Fibroblast of peridontal ligament (primary cell): Measurements from ENCODE around the gene ZACN.

ENCODE experiments used
- DNase-seq: peaks from one replicate; pipeline ENCODE4 v3.0.0-alpha.2; 2010; ENCODE audit errors: extremely low read depth

The ZACN gene

DNA sequence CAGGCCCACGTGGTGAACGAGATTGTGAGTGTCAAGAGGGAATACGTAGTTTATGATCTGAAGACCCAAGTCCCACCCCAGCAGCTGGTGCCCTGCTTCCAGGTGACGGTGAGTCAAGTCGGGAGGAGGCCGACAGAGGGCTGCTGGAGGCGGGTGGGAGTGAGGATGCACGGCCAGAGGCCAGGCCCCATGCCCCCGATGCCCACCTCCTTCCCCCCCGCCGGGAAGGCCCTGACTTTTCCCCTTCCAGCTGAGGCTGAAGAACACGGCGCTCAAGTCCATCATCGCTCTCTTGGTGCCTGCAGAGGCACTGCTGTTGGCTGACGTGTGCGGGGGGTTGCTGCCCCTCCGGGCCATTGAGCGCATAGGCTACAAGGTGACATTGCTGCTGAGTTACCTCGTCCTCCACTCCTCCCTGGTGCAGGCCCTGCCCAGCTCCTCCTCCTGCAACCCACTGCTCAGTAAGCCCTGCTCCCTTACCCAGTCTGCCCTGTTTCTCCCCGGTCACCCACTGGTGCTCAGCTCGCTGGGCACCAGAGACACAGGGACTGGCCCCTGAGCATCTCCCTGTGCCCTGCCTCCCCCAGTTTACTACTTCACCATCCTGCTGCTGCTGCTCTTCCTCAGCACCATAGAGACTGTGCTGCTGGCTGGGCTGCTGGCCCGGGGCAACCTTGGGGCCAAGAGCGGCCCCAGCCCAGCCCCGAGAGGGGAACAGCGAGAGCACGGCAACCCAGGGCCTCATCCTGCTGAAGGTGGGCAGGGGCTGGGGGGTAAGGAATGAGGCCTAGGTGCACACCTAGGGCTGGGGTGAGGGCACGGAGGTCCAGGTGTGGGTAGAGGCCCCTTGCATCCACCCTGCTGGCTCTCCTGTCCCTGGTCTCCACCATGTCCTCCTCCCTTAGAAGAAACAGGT is 2.6 kb downstream of the ZACN start:
- DNase-seq = no peak

DNA sequence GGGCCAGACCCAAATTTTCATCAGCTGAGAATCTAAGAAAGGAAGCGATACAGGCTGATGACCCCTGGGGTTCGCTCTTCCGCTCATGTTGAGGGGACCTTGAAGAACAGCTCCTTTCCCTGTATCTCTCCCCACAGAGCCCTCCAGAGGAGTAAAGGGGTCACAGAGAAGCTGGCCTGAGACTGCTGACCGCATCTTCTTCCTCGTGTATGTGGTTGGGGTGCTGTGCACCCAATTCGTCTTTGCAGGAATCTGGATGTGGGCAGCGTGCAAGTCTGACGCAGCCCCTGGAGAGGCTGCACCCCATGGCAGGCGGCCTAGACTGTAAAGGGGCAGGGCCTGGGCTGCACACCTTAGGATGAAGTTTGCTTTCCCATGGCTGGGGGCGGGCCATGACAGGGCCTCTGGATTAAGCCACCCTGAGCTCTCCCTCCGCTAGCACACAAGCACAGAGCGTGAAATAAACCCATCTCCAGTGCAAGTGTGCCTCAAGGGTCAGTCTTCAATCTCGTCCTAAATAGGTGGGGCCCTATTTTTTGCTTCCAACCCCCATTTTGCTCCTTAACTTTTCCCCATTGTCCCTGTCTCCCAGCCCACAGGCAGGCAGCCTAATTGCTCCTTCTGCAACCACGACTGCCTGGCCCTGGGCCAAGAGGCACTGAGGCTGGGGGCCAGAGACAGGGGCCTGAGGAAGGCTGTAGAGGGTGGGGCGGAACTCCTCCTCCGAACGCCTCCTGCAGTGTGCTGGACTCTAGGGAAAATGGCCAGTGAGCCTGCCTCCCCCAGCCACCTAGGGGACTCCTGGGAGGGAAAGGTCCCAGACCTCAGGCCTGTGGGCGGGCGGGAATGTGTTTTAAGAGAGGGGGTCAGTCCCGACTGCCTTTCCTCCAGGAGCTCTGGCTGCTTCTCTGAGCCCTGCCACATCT is 3.6 kb downstream of the ZACN start:
- no peak for DNase-seq

DNA sequence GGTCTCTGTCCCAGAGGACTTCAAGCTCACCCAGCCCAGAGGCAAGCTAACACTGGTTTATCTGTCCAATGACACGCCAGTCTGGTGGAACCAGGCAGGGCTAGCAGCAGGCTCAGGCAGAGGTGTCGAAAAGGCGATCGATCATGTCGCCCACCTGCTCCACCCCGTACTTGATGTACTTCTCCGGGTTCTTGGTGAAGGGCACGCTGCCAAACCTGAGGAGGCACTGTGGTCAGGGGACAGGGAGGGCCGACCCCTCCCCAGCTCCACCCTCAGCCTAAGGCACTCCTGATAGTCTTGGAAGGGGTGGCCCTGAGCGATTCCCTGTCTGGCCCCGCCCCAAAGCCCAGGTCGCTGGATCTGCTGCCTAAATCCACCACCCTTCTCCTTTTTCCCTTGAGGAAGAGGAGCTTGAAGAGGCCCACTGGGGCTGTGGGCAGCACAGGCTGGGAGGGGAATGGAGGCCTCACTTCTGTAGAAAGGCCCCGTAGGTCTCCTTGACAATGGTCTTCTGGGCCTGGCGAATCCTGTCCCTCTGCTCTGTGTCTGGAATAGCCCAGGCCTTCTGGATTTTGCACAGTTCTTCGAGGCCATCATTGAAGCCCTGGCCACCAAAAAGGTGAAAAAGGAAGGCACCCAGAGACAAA is 4.7 kb downstream of the ZACN start:
- no peak for DNase-seq

DNA sequence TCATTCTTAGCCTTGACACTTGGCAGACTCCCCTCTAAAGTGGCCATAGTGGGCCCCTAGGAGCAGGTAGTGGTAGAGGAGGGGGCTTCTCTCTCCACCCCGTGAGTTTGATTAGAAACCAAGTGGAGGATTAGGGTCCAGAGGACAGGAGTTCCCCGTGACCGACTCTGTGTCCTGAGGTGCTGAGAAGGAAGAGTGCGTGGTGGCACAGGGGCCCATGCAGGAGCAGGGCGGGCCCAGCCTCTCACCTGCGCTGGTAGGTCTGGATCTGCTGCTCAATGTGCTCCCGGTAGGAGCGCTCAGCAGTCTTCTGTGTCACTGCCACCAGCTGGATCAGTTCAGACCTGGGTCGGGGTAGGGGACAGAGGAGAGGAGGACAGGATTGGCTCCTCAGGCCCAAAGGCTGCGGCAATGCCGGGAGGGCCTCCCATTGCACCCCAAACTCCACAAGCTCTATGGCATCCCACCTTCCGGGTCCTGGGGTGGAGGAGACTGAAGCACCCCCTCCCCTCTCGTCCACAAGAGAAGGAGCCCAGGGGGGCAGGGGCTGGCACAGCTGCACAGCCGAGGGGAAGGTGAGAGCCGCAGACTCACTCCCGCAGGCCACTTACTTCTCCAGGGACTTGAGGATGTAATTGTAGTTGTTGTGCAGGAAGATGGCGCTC is 6.2 kb downstream of the ZACN start:
- DNase-seq = no peak

DNA sequence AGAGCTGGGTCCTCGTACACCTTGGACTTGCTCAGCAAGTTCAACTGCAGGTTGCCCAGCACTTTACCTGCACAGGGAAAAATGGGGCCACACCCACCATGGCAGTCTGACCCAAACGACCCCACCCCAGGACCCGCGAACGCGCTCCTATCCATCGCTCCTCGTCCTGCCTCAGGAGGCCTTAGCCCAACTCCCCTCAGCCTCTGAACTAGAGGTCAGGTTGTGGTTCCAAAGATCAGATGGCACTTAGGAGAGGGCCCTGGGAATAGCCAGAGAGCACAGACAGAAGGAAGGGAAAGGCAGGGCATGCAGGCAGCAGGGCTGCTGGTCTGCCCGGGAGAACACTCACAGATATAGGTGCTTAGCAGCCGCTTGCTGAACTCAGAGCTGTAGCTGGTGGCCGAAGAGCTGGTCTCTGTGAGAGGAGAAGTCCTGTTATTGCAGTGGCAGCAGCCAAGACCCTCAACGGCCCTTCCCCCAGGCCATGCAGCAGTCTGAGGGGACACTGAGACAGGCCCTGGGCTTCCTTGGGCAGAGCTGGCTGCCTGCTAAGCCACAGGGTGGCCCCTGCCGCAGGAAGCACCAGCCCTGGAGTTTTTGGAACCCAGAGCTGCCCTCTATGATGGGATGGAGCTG is 6.9 kb downstream of the ZACN start:
- no peak for DNase-seq

DNA sequence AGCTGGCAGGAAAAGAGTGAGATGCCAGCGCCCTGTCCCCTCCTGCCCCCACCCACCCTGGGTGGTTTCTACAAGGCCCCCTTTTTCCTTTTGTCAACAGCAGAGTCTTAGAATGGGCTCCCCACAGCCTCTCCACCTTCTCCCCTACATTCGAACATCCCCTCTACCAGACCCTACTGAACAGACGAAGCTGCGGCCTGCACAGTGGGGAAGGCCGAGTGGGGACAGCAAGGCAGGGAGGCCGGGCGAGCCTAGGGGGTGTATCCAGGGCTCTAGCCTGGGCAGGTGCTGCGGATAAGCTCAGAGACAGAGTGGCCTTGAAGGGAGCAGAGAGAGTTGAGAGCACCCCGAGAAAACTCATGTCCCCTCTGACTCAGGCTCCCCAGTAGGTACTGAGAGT is 7.4 kb downstream of the ZACN start:
- DNase-seq = no peak

DNA sequence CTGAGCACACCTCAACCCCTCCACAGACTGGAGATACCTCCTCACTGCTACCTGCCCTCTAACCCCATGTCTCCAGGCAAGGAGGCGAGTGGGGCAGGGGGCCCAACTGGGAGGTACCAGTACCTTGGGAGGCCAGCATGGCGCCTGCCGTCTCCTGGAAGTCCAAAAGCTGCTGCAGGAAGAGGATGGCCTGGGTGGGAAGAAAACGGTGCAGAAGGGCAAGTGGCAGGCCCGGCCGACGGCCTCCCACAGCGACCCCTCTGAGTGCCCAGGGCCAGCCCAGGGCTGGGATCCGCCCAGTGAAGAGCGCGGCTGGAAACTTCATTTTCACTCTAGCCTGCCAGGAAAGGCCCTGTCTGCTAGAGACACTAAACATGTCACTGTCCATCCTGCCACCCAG is 8.5 kb downstream of the ZACN start:
- DNase-seq = no peak

DNA sequence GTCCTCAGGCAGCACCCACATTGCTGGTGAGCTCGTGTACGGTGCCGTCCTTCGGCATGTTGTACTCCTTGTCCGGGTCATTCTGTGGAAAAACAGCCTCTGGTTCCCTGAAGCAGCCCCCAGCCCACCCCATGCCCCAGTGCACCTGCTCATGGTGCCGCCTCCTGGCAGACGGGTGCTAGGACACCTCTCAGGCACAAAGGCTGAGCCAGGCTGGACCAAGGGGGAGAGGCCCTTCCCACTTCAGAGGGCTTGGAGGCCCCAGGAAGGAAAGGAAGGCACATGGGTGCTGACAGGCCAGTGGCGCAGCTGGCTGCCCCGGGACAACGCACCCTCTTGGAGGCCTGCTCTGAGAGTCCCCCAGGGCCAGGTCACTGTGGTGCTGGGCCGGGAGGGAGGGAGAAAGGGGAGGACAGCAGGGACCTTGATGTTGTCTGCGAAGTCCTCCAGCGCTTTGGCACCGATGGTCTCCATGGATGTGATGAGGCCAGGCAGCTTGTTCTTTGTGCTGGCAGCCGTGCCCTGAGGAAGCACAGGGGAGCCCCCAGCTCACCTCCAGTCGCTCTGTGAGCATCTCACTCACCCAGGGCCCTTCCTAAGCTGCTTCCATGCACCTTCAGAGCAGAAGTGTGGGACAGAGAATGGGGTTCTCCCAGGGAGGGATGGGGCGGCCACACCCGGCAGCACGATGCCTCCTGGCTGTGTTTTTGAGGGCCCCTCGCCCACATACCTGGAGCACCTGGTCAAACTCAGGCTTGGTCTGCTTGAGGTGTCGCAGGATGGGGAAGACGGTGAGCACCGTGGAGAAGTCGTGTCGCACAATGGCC is 9.3 kb downstream of the ZACN start:
- DNase-seq = no peak

DNA sequence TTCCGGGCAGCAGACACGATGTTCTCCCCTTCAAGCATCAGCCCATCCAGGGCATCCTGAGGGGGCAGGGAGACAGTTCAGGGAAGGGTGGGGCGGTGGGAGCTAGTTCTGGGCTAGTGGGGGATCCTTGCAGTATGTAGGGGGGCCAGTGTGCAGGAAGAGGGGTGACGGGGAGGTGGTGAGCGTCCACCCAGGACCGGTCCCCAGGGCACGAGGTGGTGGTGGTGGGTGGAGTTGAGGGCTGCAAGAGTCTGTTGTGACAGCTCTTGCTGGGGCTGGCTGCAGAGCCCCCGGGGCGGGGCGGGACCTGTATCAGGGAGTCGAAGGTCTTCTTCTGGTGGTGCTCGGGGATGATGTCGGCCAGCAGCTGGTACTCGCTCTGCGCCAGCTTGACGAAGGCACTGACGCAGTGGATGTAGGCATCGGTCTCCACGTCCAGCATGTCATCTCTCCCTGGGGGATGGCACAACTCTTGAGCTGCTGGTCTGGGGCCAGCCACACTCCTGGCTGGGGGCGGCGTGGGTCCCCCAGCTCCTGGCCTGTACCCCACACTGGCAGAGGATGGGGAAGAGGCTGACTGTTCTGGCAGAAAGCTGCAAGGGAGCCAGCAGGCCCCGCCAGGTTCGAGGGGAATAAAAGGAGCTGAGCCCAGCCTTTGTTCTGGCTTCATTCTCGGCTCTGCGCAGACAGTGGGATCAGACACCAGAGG is 10.0 kb downstream of the ZACN start:
- DNase-seq = no peak

DNA sequence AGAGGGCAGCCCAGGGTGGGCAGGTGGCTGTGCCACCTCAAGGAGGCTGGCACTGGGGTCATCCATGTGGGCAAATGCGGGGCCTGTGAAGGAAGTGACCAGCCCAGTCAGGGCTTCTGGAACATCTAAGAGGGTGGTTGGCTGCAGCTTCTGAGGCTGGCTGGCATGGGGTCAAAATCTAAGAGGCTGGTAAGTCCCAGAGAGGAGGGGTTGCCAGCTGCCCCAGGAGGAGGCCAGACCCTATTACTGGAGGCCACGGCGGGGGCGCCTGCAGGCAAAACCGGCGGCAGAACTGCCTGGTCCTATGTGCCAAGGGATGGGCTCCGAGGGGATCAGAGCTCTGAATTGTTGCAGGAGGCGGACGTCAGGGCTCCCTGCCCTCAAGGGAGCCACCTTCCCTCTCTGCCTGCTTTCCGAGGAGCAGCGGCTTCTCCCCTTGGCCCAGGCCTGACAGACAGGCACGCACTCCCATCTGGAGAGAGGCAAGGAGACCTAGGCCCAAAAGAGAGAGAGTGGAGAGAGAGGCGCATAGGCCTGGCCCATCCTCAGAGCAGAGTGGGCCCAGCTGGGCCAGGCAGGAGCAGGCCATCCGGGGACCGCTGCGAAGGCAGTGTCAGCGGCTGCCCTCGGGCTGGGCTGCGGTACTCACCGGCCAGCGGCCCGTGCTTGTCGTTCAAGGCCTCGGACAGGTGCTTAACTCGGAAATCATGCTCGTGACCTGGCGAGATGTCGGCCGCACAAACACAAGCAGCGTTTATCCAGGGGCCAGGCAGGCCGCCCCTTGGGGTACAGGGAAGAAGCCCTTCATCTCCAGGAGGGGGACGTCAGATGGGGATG is 10.9 kb downstream of the ZACN start:
- DNase-seq = no peak

DNA sequence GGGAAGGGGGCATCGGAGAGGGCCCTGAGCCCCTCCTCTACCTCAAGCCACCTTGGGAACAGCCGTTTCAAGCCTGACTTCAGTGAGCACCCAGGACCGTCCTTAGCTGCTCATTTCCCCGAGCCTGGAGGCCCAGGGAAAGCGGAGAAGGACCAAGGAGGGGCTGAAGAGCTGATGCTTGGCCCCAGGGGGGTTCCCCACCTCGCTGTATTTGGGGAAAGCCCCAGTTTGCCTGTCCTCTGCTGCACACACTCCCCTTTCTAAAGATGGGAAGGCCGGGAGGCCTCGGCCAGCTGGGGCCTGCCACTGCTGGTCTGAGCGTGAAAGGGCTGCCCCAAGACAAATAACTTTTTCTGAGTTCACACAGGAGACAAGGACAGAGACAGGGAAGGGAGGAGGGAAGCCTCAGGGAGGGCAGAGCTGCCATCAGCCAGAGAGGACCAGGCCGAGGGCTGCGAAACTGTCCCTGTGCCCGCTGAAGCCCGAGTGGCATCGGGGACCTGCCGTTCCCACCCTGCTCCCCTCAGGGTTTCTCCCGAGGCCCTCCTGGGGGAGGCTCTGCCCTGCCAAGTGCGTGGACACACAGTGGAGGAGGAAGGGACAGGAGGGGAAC is 11.6 kb downstream of the ZACN start:
- no peak for DNase-seq

DNA sequence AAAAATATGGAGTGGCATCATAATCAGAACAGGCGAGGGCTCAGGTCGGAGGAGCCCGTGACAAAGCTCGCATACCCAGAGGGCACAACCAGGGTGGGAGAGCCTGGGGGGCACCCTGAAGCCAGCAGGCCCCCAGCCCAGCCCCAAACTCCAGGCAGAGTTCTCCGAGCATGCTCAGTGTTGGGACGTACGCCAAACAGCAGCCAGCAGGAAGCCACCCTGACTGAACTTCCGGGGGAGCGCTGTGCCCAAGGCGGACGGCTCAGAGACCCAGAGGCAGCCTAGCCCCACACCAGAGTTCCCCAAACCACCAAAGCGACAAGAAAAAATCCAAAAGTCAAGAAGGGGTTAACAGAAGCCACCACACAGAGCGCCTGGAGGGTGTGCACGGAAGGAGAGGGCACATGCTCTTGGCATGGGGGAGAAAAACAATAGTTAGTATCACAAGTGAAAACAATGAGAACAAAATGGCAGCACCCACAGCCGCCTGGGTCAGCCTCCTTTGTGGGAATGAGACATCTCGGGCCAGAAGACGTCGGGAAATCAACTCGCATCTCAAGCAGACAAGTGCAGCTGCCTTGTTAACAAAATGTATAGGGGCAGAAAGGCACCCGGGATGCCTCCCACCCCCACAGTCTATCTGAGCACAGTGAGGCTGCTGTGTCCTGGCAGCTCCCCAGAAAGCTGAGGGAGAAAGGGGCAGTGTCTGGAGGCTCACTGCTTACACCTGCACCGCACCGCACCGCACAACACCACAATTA is 12.7 kb downstream of the ZACN start:
- DNase-seq = no peak

DNA sequence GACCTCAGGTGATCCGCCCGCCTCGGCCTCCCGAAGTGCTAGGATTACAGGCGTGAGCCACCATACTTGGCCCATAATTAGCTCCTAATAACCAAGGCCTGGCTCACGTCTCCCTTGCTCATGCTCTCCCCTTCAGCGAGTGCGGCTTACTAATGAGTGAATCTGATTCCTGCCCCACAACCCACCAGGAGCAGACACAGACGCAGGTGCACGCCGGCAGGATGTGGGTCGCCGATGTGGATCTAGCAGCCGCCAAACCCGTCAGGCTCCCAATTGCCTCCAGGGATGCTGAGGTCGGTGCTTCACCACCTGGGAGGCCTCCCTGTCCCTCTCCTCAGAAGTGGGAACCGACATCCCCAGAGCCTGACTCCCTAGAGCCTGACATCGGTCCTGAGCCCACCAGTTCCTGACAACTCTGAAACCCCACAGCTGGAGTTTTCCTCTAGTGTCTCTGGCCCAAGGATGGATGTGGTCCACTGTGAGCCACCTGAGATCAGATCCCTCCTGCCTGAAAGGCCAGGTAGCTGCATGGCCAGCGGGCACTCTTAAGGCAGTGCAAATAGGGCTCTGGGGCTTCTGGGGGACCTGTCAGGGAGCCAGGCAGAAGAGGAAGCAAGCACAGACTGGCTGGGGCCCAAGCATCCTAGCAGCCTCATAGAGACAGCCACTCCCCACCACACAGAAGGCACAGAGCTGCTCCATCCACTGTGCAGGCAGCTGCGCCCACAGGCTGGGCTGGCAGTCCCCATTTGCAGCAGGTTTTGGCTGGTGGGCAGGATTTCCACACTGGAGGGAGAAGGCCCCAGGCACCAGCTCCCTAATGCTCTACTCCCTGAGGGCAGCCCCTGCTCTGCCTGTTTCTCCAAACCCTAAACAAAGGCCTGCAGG is 13.8 kb downstream of the ZACN start:
- no peak for DNase-seq

DNA sequence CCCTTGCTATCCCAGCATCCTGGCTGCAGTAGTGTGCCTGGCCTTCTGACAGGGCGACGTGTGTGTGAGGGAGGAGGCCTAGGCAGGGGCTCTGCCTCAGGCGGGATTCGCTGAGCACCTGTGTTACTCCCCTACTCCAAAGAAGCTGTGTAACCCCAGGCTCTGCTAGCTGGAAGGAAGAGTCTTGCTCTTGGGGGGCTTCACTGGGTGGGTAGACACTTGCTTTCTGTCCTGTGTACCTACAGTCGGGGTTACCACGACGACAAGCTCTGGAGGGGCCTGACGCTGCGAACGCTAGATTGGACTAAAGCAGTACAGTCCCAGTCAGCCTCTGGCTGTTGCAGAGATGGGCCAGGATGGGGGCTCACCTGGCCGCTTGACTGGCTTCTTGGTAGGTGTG is 15.1 kb downstream of the ZACN start:
- no peak for DNase-seq

DNA sequence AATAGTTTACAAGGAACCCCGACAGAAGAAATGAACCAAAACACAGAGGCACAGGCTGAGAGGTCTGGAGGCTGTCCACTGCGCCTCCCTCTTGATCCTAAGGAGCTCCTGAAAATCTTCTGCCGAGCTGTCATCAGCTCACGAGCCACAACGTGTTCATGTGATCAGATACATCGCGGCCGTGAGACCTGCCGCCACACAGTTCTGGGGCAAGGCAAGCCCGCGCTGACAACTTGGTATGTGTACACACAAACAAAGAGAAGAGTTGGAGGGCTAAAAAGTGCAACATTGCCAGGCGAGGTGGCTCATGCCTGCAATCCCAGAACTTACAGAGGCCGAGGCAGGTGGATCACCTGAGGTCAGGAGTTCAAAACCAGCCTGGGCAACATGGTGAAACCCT is 17.0 kb downstream of the ZACN start:
- no peak for DNase-seq

DNA sequence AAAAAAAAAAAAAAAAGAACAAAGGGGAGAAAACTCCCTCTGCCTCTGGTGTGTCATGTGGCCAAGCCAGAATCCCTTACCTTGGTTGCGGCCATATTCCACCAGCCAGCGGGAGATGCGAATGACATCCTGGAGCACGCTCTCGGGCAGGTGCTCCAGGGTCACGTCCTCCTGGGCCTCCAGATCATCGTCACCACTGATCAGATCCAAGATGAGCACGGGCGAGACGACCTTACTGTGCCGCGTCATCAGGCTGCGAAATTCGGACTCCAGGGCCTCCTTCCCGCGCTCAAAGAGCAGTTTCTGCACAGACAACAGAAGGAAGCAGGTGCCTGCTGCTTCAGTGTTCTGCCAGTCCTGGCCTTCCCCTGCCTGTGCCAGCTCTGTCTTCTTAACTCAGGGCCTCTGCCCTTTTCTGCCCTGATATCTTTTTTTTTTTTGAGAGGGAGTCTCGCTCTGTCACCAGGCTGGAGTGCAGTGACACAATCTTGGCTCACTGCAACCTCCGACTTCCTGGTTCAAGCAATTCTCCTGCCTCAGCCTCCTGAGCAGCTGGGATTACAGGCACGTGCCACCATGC is 18.8 kb downstream of the ZACN start:
- no peak for DNase-seq
